SU-DHL-6 (cell line): Measurements from ENCODE around the gene DTNBP1.

Source experiments
- H2AFZ ChIP-seq: fragments of 200-600 bp; sonication (generic); 2 replicates; pipeline ENCODE4 v1.6.1; 2014; ENCODE audit warnings: low read depth, mild to moderate bottlenecking, moderate library complexity, mixed read lengths, antibody characterized with exemption, low read length; ENCODE audit not compliant: severe bottlenecking
- H3F3A ChIP-seq: fragments of 200-600 bp; shearing (Covaris generic); 2 replicates; pipeline ENCODE4 v1.6.0; 2016; ENCODE audit warnings: antibody characterized with exemption, mild to moderate bottlenecking; ENCODE audit not compliant: insufficient read depth
- H3K27ac ChIP-seq: fragments of 200-600 bp; sonication (generic); 2 replicates; pipeline ENCODE4 v1.5.1; 2016; ENCODE audit warnings: low read depth, mild to moderate bottlenecking, low read length, moderate library complexity, mixed read lengths
- H3K27me3 ChIP-seq: fragments of 200-600 bp; sonication (generic), shearing (Covaris generic); 2 replicates; pipeline ENCODE4 v1.6.0; 2014; ENCODE audit warnings: mild to moderate bottlenecking, low read length
- H3K36me3 ChIP-seq: fragments of 200-600 bp; sonication (generic); 2 replicates; pipeline ENCODE4 v1.6.1; 2014; ENCODE audit warnings: mild to moderate bottlenecking, low read length, mixed read lengths
- H3K4me2 ChIP-seq: fragments of 300-600, 200-600 bp; shearing (Covaris generic), sonication (generic); 2 replicates; pipeline ENCODE4 v1.6.0; 2014; ENCODE audit warnings: low read length, low read depth, mild to moderate bottlenecking; ENCODE audit not compliant: poor library complexity, severe bottlenecking
- H3K4me3 ChIP-seq: fragments of 200-600 bp; sonication (generic); 2 replicates; pipeline ENCODE4 v1.5.1; 2014; ENCODE audit warnings: antibody characterized with exemption, low read length, mild to moderate bottlenecking, mixed read lengths; ENCODE audit not compliant: insufficient read depth, poor library complexity, severe bottlenecking
- H3K79me2 ChIP-seq: fragments of 200-600 bp; sonication (generic); 2 replicates; pipeline ENCODE4 v1.6.1; 2014; ENCODE audit warnings: mild to moderate bottlenecking, low read length, moderate library complexity; ENCODE audit not compliant: insufficient read depth
- H3K9ac ChIP-seq: fragments of 200-600 bp; sonication (generic); 2 replicates; pipeline ENCODE4 v1.7.0; 2014; ENCODE audit warnings: mild to moderate bottlenecking, low read length
- H3K9me2 ChIP-seq: fragments of 200-600 bp; sonication (generic); replicated peaks from 2 replicates; pipeline ENCODE4 v1.6.1; 2014; ENCODE audit warnings: low read length; ENCODE audit not compliant: insufficient read depth
- H3K9me3 ChIP-seq: fragments of 200-600 bp; sonication (generic); 2 replicates; pipeline ENCODE4 v1.6.1; 2014; ENCODE audit warnings: low read length, mixed read lengths; ENCODE audit not compliant: insufficient read depth
- H4K20me1 ChIP-seq: fragments of 200-600 bp; sonication (generic); 2 replicates; pipeline ENCODE4 v1.6.1; 2014; ENCODE audit warnings: low read depth, mild to moderate bottlenecking, antibody characterized with exemption, low read length, moderate library complexity, mixed read lengths
- CTCF ChIP-seq: fragments of 200-600 bp; sonication (generic); IDR thresholded peaks from one replicate; pipeline ENCODE4 v1.5.1; 2017; ENCODE audit warnings: antibody characterized with exemption, mild to moderate bottlenecking, low read length, moderate library complexity; ENCODE audit not compliant: insufficient read depth, poor library complexity, severe bottlenecking
- EZH2phosphoT487 ChIP-seq: fragments of 200-600 bp; sonication (generic), shearing (Covaris generic); conservative IDR thresholded peaks from 2 replicates; pipeline ENCODE4 v1.6.1; 2018; ENCODE audit warnings: mild to moderate bottlenecking, antibody characterized with exemption, low read length, moderate library complexity, mixed read lengths

DTNBP1 gene

GRCh38 chr6:15629487-15629886 is 33.3 kb downstream of the DTNBP1 start:
- H3K9ac ChIP-seq, result no peak overlapping the region
- H3K27ac ChIP-seq, result no peak overlapping the region
- H3K4me2 ChIP-seq, result no peak overlapping the region
- TF ChIP-seq CTCF, result no peak
- TF ChIP-seq EZH2phosphoT487, result no peak
- peaks cover 10% of the 10 kb centered on the region; the same call in 1 of the 2 replicates for H4K20me1 ChIP-seq
- no peaks in the 10 kb centered on the region for H3K9me2 ChIP-seq
- no peak overlapping the region for H3K4me3 ChIP-seq
- H2AFZ ChIP-seq, result no peak overlapping the region
- peaks cover 34% of the 10 kb centered on the region for H3K79me2 ChIP-seq
- no peaks in the 10 kb centered on the region for H3K9me3 ChIP-seq
- no peaks in the 10 kb centered on the region for H3K27me3 ChIP-seq
- H3F3A ChIP-seq, result peaks cover 23% of the 10 kb centered on the region; the same call in 1 of the 2 replicates
- peaks cover 32% of the 10 kb centered on the region; the same call in 1 of the 2 replicates for H3K36me3 ChIP-seq

GRCh38 chr6:15628499-15629131 is 34.2 kb downstream of the DTNBP1 start:
- Histone ChIP-seq H3K27me3 (no peaks in the 10 kb centered on the region), H3K27ac (no peak overlapping the region), H3K9me3 (no peaks in the 10 kb centered on the region), H3K4me3 (no peak overlapping the region), H3K4me2 (no peak overlapping the region), H3F3A (peaks cover 27% of the 10 kb centered on the region; the same call in 1 of the 2 replicates), H3K79me2 (peaks cover 43% of the 10 kb centered on the region), H3K9ac (no peak overlapping the region), H3K36me3 (peaks cover 31% of the 10 kb centered on the region; the same call in 1 of the 2 replicates), H2AFZ (no peak overlapping the region), H4K20me1 (peaks cover 18% of the 10 kb centered on the region; the same call in 1 of the 2 replicates), H3K9me2 (no peaks in the 10 kb centered on the region)
- TF ChIP-seq CTCF (no peak), EZH2phosphoT487 (no peak)

- Histone ChIP-seq H3K27ac (no peak overlapping the region), H3K9me2 (no peaks in the 10 kb centered on the region), H3K79me2 (peaks cover 51% of the 10 kb centered on the region), H3K9ac (no peak overlapping the region), H3K36me3 (peaks cover 37% of the 10 kb centered on the region; the same call in 1 of the 2 replicates), H3F3A (peaks cover 34% of the 10 kb centered on the region; the same call in 1 of the 2 replicates), H3K9me3 (no peaks in the 10 kb centered on the region), H4K20me1 (peaks cover 24% of the 10 kb centered on the region), H3K4me2 (no peak overlapping the region), H3K4me3 (no peak overlapping the region), H3K27me3 (no peaks in the 10 kb centered on the region), H2AFZ (no peak overlapping the region)
- no peak for TF ChIP-seq CTCF
- no peak for TF ChIP-seq EZH2phosphoT487
Measured at GRCh38 chr6:15627821-15628220, 35.0 kb downstream of the DTNBP1 start.
